ENCODE results near the gene ESYT2. TPM values are rescaled to one million over a fixed set of nuclear protein-coding genes. Genes with fewer than 3 reads are reported as not detected.
A peak's percentile ranks its signal among the peaks of the same experiment; 100 is the strongest.

Gene ESYT2
- total and polyA plus RNA-seq, 9 of the 15 experiments (the other 6 are each of a cell fraction or from before 2014, with no cell fraction given), result 5.8 to 86.9 (median 64.7) TPM

DNA sequence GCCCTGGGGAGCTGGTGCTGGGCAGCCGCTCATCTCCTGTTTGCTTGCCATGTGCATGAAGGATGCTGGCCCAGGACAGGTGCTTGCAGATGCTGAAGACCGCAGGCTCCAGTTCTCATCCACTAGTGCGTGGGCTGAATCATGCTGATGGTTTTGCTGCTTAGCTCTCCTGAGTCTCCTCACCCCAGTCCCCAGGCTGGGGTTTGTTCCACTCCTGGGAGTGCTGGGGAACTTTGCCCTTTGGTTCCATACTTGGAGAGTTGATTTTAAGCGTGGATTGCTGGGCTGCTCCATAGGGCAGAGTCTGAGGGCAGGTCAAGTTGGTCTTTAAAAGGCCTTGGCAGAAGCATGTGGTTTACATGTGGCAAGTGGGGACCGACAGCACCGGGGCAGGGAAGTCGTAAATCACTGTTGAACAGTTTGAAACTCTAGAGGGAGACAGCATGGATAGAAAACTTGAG lies 36.2 kb upstream of the ESYT2 start (continued):
- peak; percentile 43; the same call in 1 of the 2 replicates for TF ChIP-seq TCFL5 (CRISPR knock-in tag; conservative IDR thresholded peaks at IDR 0.05)
- TF ChIP-seq U2AF1 (optimal IDR thresholded peaks at IDR 0.05; ENCODE audit: low read depth, low read length), result no peak
- peak; percentile 80 for TF ChIP-seq EP400 (IDR thresholded peaks at IDR 0.05)
- TF ChIP-seq ELF2 (CRISPR knock-in tag; IDR thresholded peaks at IDR 0.05), result peak; percentile 64; the same call in 1 of the 2 replicates
- no peak for TF ChIP-seq XRCC3 (IDR thresholded peaks at IDR 0.05)
- 0 out of 2 replicates have a peak, but pooled peaks have one; percentile 62 for TF ChIP-seq ZKSCAN8 (CRISPR knock-in tag; IDR thresholded peaks at IDR 0.05)
- no peak for TF ChIP-seq SOX6 (IDR thresholded peaks at IDR 0.05)
- TF ChIP-seq, protein P1, sequence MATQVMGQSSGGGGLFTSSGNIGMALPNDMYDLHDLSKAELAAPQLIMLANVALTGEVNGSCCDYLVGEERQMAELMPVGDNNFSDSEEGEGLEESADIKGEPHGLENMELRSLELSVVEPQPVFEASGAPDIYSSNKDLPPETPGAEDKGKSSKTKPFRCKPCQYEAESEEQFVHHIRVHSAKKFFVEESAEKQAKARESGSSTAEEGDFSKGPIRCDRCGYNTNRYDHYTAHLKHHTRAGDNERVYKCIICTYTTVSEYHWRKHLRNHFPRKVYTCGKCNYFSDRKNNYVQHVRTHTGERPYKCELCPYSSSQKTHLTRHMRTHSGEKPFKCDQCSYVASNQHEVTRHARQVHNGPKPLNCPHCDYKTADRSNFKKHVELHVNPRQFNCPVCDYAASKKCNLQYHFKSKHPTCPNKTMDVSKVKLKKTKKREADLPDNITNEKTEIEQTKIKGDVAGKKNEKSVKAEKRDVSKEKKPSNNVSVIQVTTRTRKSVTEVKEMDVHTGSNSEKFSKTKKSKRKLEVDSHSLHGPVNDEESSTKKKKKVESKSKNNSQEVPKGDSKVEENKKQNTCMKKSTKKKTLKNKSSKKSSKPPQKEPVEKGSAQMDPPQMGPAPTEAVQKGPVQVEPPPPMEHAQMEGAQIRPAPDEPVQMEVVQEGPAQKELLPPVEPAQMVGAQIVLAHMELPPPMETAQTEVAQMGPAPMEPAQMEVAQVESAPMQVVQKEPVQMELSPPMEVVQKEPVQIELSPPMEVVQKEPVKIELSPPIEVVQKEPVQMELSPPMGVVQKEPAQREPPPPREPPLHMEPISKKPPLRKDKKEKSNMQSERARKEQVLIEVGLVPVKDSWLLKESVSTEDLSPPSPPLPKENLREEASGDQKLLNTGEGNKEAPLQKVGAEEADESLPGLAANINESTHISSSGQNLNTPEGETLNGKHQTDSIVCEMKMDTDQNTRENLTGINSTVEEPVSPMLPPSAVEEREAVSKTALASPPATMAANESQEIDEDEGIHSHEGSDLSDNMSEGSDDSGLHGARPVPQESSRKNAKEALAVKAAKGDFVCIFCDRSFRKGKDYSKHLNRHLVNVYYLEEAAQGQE (IDR thresholded peaks at IDR 0.05; ENCODE audit: borderline replicate concordance), result no peak
- TF ChIP-seq, protein P1 (CRISPR knock-in tag; IDR thresholded peaks at IDR 0.05; ENCODE audit: low read depth), result 0 out of 2 replicates have a peak, but pooled peaks have one; percentile 34
- TF ChIP-seq, protein P2, sequence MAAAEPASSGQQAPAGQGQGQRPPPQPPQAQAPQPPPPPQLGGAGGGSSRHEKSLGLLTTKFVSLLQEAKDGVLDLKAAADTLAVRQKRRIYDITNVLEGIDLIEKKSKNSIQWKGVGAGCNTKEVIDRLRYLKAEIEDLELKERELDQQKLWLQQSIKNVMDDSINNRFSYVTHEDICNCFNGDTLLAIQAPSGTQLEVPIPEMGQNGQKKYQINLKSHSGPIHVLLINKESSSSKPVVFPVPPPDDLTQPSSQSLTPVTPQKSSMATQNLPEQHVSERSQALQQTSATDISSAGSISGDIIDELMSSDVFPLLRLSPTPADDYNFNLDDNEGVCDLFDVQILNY (CRISPR knock-in tag; IDR thresholded peaks at IDR 0.05), result no peak
- TF ChIP-seq ZNF184 (CRISPR knock-in tag; IDR thresholded peaks at IDR 0.05), result no peak
- TF ChIP-seq, protein P3, sequence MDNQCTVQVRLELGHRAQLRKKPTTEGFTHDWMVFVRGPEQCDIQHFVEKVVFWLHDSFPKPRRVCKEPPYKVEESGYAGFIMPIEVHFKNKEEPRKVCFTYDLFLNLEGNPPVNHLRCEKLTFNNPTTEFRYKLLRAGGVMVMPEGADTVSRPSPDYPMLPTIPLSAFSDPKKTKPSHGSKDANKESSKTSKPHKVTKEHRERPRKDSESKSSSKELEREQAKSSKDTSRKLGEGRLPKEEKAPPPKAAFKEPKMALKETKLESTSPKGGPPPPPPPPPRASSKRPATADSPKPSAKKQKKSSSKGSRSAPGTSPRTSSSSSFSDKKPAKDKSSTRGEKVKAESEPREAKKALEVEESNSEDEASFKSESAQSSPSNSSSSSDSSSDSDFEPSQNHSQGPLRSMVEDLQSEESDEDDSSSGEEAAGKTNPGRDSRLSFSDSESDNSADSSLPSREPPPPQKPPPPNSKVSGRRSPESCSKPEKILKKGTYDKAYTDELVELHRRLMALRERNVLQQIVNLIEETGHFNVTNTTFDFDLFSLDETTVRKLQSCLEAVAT (IDR thresholded peaks at IDR 0.05), result no peak
- no peak for TF ChIP-seq SIN3B (IDR thresholded peaks at IDR 0.05; ENCODE audit: low read depth)
- no peak for TF ChIP-seq PHB2 (IDR thresholded peaks at IDR 0.05; ENCODE audit: low read depth)
- TF ChIP-seq NCOR1 (IDR thresholded peaks at IDR 0.05), result no peak
- no peak for TF ChIP-seq NCOA6 (IDR thresholded peaks at IDR 0.05)
- TF ChIP-seq ZNF431 (CRISPR knock-in tag; IDR thresholded peaks at IDR 0.05), result peak; percentile 82; the same call in 1 of the 2 replicates
- no peak for TF ChIP-seq MBD2 (IDR thresholded peaks at IDR 0.05; ENCODE audit: borderline replicate concordance, low read depth)

Data from K562 (cell line).